ENCODE results near the gene PCGF3.

- TF ChIP-seq, protein P1, sequence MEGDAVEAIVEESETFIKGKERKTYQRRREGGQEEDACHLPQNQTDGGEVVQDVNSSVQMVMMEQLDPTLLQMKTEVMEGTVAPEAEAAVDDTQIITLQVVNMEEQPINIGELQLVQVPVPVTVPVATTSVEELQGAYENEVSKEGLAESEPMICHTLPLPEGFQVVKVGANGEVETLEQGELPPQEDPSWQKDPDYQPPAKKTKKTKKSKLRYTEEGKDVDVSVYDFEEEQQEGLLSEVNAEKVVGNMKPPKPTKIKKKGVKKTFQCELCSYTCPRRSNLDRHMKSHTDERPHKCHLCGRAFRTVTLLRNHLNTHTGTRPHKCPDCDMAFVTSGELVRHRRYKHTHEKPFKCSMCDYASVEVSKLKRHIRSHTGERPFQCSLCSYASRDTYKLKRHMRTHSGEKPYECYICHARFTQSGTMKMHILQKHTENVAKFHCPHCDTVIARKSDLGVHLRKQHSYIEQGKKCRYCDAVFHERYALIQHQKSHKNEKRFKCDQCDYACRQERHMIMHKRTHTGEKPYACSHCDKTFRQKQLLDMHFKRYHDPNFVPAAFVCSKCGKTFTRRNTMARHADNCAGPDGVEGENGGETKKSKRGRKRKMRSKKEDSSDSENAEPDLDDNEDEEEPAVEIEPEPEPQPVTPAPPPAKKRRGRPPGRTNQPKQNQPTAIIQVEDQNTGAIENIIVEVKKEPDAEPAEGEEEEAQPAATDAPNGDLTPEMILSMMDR (IDR thresholded peaks at IDR 0.05; ENCODE audit: insufficient read depth, low read length, poor library complexity, severe bottlenecking), result no peak
- no peak for TF ChIP-seq EZH2phosphoT487 (conservative IDR thresholded peaks at IDR 0.05; ENCODE audit: low read length)
Observed at GRCh38 chr4:814312-814850, 108.7 kb downstream of the PCGF3 start.
